Activated naive CD4-positive, alpha-beta T cell treated with anti-CD3 and anti-CD28 coated beads, Interleukin-2, amount 50 U/mL, for 24 hours (primary cell): Measurements from ENCODE around the gene STUM.

Experiments used
- H3K27ac Mint-ChIP-seq: one replicate; pipeline ENCODE4 v1.8.0; 2021; ENCODE audit warnings: mild to moderate bottlenecking, mixed read lengths
- H3K27me3 Mint-ChIP-seq: one replicate; pipeline ENCODE4 v1.8.0; 2021; ENCODE audit warnings: mixed read lengths
- H3K36me3 Mint-ChIP-seq: one replicate; pipeline ENCODE4 v1.8.0; 2021; ENCODE audit warnings: mixed read lengths
- H3K4me1 Mint-ChIP-seq: one replicate; pipeline ENCODE4 v1.8.0; 2021; ENCODE audit warnings: mixed read lengths
- H3K4me3 Mint-ChIP-seq: one replicate; pipeline ENCODE4 v1.8.0; 2021; ENCODE audit warnings: mild to moderate bottlenecking, mixed read lengths
- H3K9me3 Mint-ChIP-seq: one replicate; pipeline ENCODE4 v1.8.0; 2021; ENCODE audit warnings: mixed read lengths

The STUM gene

DNA sequence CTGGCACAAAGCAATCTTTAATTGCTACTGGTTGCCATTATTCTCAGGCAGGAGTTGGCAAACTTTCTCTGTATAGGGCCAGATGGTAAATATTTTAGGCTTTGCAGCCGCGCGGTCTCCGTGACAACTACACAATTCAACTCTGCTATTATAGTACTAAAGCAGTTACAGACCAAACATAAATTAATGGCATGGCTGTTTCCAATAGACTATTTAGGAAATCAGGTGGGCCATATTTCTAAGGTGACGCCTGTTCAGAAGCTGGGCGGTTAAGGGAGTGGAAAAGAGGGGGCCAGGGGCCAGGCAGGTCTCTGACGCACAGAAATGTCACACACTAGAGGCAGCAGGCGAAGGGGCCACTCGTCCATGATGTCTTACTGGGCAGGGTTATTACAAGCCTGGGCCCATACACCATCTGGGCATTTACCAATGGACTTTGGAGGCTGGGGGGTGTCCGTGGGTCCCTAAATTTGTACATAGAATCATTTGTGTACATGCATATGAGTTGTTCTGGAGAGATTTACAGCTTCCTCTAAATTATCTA, 80.1 kb downstream of the STUM start:
- Mint-ChIP-seq H3K9me3 (no peaks in the 10 kb centered on the region), H3K4me1 (peaks cover 61% of the 10 kb centered on the region), H3K27ac (peak overlapping the region; percentile 65), H3K27me3 (no peaks in the 10 kb centered on the region), H3K36me3 (peaks cover 7% of the 10 kb centered on the region), H3K4me3 (no peak overlapping the region)

- H3K4me3 Mint-ChIP-seq, result no peak overlapping the region
- H3K4me1 Mint-ChIP-seq, result peaks cover 66% of the 10 kb centered on the region
- peaks cover 7% of the 10 kb centered on the region for H3K36me3 Mint-ChIP-seq
- peak overlapping the region; percentile 12 for H3K27ac Mint-ChIP-seq
- no peaks in the 10 kb centered on the region for H3K9me3 Mint-ChIP-seq
- no peaks in the 10 kb centered on the region for H3K27me3 Mint-ChIP-seq
Measured at GRCh38 chr1:226629210-226629895, 80.8 kb downstream of the STUM start.

DNA sequence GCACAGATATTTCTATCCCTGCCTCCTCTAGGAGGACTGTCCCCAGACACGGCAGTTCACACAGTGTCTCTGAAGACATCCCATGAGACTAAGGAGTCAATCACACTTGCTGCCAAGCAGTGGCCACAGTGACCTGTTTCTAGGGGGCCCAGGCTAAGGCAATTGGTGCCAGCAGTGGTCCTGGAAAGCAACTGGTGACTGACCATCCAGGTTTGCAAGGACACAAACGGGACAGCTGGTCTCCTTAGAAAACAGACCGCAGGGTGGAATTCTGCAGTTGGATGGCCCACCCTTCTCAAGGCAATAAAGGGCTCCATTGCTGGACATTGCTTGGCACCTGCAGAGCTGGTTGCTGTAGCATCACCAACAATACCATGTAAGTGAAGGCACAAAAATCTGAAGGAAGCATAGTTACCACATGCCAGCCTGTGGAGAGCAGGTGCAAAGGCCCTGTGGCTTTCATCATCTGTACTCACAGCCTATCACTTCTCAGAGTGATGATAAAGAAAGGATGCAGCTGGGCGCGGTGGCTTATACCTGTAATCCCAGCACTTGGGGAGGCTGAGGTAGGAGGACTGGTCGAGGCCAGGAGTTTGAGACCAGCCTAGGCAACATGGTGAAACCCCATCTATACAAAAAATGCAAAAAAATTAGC, 81.5 kb downstream of the STUM start:
- Mint-ChIP-seq H3K4me1 (peaks cover 72% of the 10 kb centered on the region), H3K36me3 (peaks cover 7% of the 10 kb centered on the region)

GRCh38 chr1:226630592-226630991, 82.0 kb downstream of the STUM start:
- H3K4me1 Mint-ChIP-seq, result peaks cover 78% of the 10 kb centered on the region
- no peak overlapping the region for H3K4me3 Mint-ChIP-seq
- peak overlapping the region; percentile 85 for H3K27ac Mint-ChIP-seq
- no peaks in the 10 kb centered on the region for H3K9me3 Mint-ChIP-seq
- peaks cover 10% of the 10 kb centered on the region for H3K36me3 Mint-ChIP-seq
- H3K27me3 Mint-ChIP-seq, result no peaks in the 10 kb centered on the region

More for the DNA sequence above, 81.5 kb downstream of the STUM start:
- H3K4me3 Mint-ChIP-seq, result no peak overlapping the region
- peak overlapping the region; percentile 12 for H3K27ac Mint-ChIP-seq
- no peaks in the 10 kb centered on the region for H3K27me3 Mint-ChIP-seq
- no peaks in the 10 kb centered on the region for H3K9me3 Mint-ChIP-seq

- Mint-ChIP-seq H3K4me1 (peaks cover 78% of the 10 kb centered on the region), H3K27ac (peak overlapping the region; percentile 60), H3K27me3 (no peaks in the 10 kb centered on the region), H3K36me3 (peaks cover 10% of the 10 kb centered on the region), H3K9me3 (no peaks in the 10 kb centered on the region), H3K4me3 (no peak overlapping the region)
Measured at GRCh38 chr1:226631229-226632000, 82.9 kb downstream of the STUM start.

- peaks cover 75% of the 10 kb centered on the region for H3K4me1 Mint-ChIP-seq
- H3K27me3 Mint-ChIP-seq, result no peaks in the 10 kb centered on the region
- H3K36me3 Mint-ChIP-seq, result peaks cover 10% of the 10 kb centered on the region
- H3K4me3 Mint-ChIP-seq, result no peak overlapping the region
- H3K27ac Mint-ChIP-seq, result peak overlapping the region; percentile 85
- H3K9me3 Mint-ChIP-seq, result no peaks in the 10 kb centered on the region
Measured at GRCh38 chr1:226632169-226632879, 83.8 kb downstream of the STUM start.

DNA sequence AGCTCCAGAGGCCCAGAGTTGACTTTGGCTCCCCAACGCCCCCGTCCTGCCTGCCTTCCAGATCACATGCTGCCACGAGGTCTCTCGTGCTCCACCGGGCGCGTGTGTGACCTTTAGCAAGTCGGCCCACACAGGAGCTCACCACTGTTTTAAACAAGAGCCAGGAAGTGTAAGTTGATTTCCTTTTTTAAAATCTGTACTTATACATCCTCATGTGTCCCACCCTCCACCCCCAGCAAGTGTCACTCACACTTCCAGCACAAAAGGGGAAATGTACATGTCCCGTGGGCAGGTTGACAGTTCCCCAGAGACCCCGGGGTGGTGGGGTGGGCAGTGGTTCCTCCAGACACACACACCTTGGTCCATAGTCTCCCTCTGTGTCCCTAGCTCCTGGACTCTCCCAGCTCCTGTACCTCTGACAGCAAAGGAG, 84.4 kb downstream of the STUM start:
- H3K27ac Mint-ChIP-seq, result peak overlapping the region; percentile 90
- peak overlapping the region; percentile 19 for H3K4me3 Mint-ChIP-seq
- peaks cover 8% of the 10 kb centered on the region for H3K36me3 Mint-ChIP-seq
- H3K9me3 Mint-ChIP-seq, result no peaks in the 10 kb centered on the region
- no peaks in the 10 kb centered on the region for H3K27me3 Mint-ChIP-seq
- peaks cover 69% of the 10 kb centered on the region for H3K4me1 Mint-ChIP-seq

DNA sequence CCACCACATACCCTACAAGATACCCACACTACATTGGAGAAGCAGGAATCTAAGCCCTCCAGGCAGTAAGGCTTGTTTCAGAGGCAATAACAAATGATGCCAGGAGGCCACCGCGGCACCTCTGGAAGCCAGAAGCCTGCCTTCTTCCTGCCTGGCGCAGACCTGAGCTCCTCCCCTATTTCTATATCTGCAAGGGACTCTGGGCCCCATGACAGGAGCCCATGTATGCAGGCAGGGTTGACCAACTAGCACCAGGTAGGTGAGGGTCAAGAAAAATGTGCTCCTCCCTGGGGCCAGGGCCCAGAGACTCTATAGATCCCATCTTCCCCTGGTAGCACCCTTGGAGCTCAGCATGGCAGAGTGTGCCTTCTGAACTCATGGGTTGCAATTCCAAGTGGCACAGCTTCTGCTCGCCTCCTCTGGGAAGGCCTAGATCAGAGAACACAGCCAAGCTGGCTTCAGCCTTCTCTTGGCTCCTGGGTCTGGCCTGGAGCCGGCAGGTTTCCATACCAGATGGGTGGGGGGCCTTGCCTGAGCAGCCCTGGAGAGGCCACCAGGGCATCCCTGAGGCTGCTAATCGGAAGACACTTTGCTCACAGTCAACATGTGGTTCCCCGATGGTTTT, 85.1 kb downstream of the STUM start:
- no peaks in the 10 kb centered on the region for H3K27me3 Mint-ChIP-seq
- H3K27ac Mint-ChIP-seq, result peak overlapping the region; percentile 90
- peak overlapping the region; percentile 19 for H3K4me3 Mint-ChIP-seq
- peaks cover 8% of the 10 kb centered on the region for H3K36me3 Mint-ChIP-seq
- H3K4me1 Mint-ChIP-seq, result peaks cover 62% of the 10 kb centered on the region
- H3K9me3 Mint-ChIP-seq, result no peaks in the 10 kb centered on the region

GRCh38 chr1:226634166-226634588, 85.6 kb downstream of the STUM start:
- H3K4me3 Mint-ChIP-seq, result peak overlapping the region; percentile 51
- peak overlapping the region; percentile 57 for H3K27ac Mint-ChIP-seq
- no peaks in the 10 kb centered on the region for H3K27me3 Mint-ChIP-seq
- H3K9me3 Mint-ChIP-seq, result no peaks in the 10 kb centered on the region
- H3K36me3 Mint-ChIP-seq, result peaks cover 8% of the 10 kb centered on the region
- H3K4me1 Mint-ChIP-seq, result peaks cover 61% of the 10 kb centered on the region

DNA sequence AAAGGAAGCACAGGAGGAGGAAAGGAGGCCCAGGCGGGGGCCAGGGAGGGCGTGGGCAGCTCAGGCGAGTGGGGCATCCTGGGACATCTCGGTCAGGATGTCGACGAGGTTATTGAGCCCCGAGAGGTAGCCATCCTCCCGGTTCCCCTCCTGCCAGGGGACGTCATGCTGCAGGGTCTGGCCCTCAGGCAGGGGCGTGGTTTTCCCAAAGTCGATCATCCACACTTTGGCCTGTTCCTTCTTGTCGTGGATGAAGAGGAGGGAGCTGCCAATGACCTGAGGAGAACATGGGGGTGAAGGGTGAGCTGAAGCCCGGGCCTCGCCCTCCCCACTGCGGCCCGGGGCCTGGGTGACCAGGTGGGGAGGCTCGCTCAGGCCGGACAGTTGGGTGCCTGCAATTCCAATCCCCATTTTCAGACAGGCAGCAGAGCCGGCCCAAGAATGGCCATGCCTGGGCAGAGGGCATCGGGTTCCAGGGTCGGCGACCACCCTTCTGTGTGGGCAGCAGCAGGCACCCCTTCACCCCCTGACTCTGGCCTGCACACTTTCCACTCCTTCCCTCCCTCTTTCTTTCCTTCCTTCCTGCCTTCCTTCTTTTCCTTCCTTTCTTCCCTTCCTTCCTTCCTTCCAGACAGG, 86.2 kb downstream of the STUM start:
- no peaks in the 10 kb centered on the region for H3K9me3 Mint-ChIP-seq
- peaks cover 61% of the 10 kb centered on the region for H3K4me1 Mint-ChIP-seq
- H3K27me3 Mint-ChIP-seq, result no peaks in the 10 kb centered on the region
- H3K36me3 Mint-ChIP-seq, result peaks cover 8% of the 10 kb centered on the region
- peak overlapping the region; percentile 90 for H3K27ac Mint-ChIP-seq
- peak overlapping the region; percentile 61 for H3K4me3 Mint-ChIP-seq

DNA sequence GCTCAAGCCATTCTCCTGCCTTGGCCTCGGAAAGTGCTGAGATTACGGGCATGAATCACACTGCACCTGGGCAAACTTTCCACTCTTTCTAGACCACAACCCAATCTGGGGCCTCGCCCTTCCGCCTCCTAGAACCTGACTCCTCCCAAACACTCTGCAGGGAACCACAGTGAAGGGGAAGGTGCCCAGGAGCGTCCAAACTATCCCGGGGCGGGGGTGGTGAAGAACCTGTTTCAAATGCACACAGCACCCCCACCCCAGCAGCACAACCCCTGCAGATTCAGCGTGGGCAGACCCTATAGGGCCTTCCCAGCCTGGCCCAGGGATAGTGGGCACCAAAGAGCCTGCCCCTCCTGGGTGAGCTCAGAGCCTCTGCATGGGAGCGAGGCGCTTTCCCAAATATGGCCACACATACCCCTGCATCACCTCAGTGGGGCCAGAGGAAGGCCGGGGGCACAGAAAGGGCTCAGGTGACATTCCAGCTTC, 86.9 kb downstream of the STUM start:
- no peaks in the 10 kb centered on the region for H3K27me3 Mint-ChIP-seq
- no peaks in the 10 kb centered on the region for H3K9me3 Mint-ChIP-seq
- H3K4me1 Mint-ChIP-seq, result peaks cover 63% of the 10 kb centered on the region
- H3K36me3 Mint-ChIP-seq, result peaks cover 7% of the 10 kb centered on the region
- peak overlapping the region; percentile 61 for H3K4me3 Mint-ChIP-seq
- peak overlapping the region; percentile 90 for H3K27ac Mint-ChIP-seq

DNA sequence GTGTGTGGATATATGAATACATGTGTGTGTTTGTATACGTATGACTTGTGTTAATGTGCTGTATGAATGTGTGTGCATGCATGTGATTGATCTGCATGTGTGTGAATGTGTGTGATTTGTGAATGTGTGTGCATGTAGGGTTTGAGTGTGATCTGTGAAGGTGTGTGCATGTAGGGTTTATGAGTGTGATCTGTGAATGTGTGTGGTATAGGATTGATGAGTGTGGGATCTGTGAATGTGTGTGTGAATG, 88.2 kb downstream of the STUM start:
- Mint-ChIP-seq H3K27me3 (no peaks in the 10 kb centered on the region), H3K4me1 (peaks cover 59% of the 10 kb centered on the region), H3K36me3 (peaks cover 5% of the 10 kb centered on the region), H3K9me3 (no peaks in the 10 kb centered on the region), H3K4me3 (no peak overlapping the region), H3K27ac (no peak overlapping the region)

DNA sequence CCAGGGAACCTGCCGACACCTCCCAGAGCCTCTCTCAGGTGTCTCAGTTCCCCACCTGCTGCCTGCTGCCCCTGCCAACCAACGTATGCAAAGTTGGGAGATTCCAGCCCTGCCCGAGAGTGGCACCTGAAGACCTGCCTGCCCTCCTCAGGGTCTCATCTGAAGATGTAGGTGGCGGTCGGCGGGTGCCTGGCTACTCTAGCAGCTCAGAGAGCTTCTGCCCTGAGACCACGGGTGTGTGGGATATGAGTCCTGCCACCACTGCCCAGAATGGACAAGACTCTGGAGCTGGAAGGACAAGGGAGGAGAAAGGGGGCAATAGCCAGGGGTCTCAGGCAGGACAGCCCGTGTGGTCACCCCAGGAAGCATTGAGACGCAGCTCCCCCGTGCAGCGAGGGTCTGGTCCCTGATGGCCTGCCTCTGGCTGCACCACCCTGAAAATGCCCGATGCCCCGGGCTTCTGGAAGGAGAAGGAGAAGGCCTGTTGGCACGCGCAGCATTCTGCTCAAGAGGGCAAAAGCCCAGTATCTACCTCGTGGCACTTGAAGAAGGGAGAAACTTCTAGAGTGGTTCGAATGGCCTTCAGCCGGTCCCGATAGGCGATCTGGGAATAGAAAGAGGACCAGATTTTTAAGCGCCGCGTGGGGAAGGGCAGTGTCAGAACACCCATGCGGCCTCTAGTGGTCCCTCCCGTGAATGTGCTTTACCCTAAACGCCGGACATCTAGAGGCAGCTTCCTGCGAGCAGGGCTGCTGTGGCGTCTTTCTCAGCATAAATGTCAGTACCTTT, 88.8 kb downstream of the STUM start:
- Mint-ChIP-seq H3K4me1 (peaks cover 54% of the 10 kb centered on the region), H3K9me3 (no peaks in the 10 kb centered on the region), H3K4me3 (no peak overlapping the region), H3K27me3 (no peaks in the 10 kb centered on the region), H3K27ac (peak overlapping the region; percentile 8), H3K36me3 (peaks cover 5% of the 10 kb centered on the region)
